SKM-1 treated with dmso at 0.1 percent for 144 hours (cell line): ENCODE data around the gene MAN2A1.

ENCODE experiments used
- DNase-seq: peaks from one replicate; lab custom pipeline; 2025; ENCODE audit not compliant: unreplicated experiment; lab: John Stamatoyannopoulos, UW

MAN2A1 gene

GRCh38 chr5:109900461-109900860 lies 210.7 kb downstream of the MAN2A1 start:
- DNase-seq = no peak

- DNase-seq = no peak
Measured at GRCh38 chr5:109900911-109901627, 211.3 kb downstream of the MAN2A1 start.

- no peak for DNase-seq
Measured at GRCh38 chr5:109901628-109901981, 211.9 kb downstream of the MAN2A1 start.

GRCh38 chr5:109903061-109903460 lies 213.3 kb downstream of the MAN2A1 start:
- DNase-seq = no peak

GRCh38 chr5:109905906-109906305 lies 216.2 kb downstream of the MAN2A1 start:
- DNase-seq = no peak

- DNase-seq = no peak
Measured at GRCh38 chr5:109907189-109907588, 217.5 kb downstream of the MAN2A1 start.

GRCh38 chr5:109907731-109908130 lies 218.0 kb downstream of the MAN2A1 start:
- no peak for DNase-seq

- DNase-seq = no peak
Measured at GRCh38 chr5:109908366-109908765, 218.6 kb downstream of the MAN2A1 start.

- no peak for DNase-seq
Measured at GRCh38 chr5:109910874-109911273, 221.1 kb downstream of the MAN2A1 start.

- no peak for DNase-seq
Measured at GRCh38 chr5:109911731-109912130, 222.0 kb downstream of the MAN2A1 start.

- no peak for DNase-seq
Measured at GRCh38 chr5:109914906-109915305, 225.2 kb downstream of the MAN2A1 start.

GRCh38 chr5:109916481-109917153 lies 226.9 kb downstream of the MAN2A1 start:
- DNase-seq = no peak
